Measurements from ENCODE around the gene CCDC85C. TPM values are rescaled to one million over a fixed set of nuclear protein-coding genes. Genes with fewer than 3 reads are reported as not detected.

CCDC85C gene
- total RNA-seq, 2 experiments from 2014 or later: 5.8 to 7.5 TPM

DNA sequence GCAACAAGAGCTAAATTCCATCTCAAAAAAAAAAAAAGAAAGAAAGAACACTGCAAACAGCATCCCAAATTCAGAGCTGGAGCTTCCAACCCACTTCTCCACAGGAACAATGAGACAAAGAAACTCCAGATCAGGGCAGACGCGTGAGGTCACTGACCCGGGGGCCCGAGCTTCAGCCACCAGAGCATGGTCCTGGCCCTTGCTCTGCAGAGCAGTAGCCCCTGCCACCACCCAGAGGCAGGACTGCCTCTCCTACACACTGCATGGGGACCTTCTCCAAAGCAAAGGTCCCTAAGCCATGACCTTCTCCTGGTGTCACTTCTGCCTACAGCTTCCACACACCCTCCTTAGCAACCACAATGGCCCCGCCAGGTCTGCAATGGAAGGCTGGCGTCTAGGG, 69.7 kb downstream of the CCDC85C start:
- H3K27ac Mint-ChIP-seq: no peak overlapping the region
- no peaks in the 10 kb centered on the region for H3K27me3 Mint-ChIP-seq
- ChIA-PET POLR2A (no interaction called here), CTCF (no interaction called here)
- H3K4me1 Mint-ChIP-seq (ENCODE audit: low read depth): no peaks in the 10 kb centered on the region
- Histone ChIP-seq H3K27ac (ENCODE audit: low read depth in 1 of 2, low read length in 2 of 2) (no peak overlapping the region), H3K27me3 (ENCODE audit: control insufficient read depth in 1 of 2, insufficient read depth in 2 of 2, low read length in 2 of 2) (no peaks in the 10 kb centered on the region), H3K9me3 (ENCODE audit: control insufficient read depth in 1 of 2, insufficient read depth in 1 of 2, low read length in 2 of 2) (no peaks in the 10 kb centered on the region), H3K4me1 (ENCODE audit: insufficient read depth, low read length) (no peaks in the 10 kb centered on the region), H3K4me3 (ENCODE audit: low read length) (no peak overlapping the region), H3K36me3 (ENCODE audit: insufficient read depth, low read length) (no peaks in the 10 kb centered on the region)
- intact Hi-C loops (cut with DNase I, micrococcal nuclease): no loop called here
- ATAC-seq (ENCODE audit: poor library complexity): no peak
- TF ChIP-seq, protein P1, sequence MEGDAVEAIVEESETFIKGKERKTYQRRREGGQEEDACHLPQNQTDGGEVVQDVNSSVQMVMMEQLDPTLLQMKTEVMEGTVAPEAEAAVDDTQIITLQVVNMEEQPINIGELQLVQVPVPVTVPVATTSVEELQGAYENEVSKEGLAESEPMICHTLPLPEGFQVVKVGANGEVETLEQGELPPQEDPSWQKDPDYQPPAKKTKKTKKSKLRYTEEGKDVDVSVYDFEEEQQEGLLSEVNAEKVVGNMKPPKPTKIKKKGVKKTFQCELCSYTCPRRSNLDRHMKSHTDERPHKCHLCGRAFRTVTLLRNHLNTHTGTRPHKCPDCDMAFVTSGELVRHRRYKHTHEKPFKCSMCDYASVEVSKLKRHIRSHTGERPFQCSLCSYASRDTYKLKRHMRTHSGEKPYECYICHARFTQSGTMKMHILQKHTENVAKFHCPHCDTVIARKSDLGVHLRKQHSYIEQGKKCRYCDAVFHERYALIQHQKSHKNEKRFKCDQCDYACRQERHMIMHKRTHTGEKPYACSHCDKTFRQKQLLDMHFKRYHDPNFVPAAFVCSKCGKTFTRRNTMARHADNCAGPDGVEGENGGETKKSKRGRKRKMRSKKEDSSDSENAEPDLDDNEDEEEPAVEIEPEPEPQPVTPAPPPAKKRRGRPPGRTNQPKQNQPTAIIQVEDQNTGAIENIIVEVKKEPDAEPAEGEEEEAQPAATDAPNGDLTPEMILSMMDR (IDR thresholded peaks at IDR 0.05): no peak
- H3K4me3 Mint-ChIP-seq: no peak overlapping the region
- H3K9me3 Mint-ChIP-seq: no peaks in the 10 kb centered on the region
- DNase-seq: no peak
- H3K36me3 Mint-ChIP-seq (ENCODE audit: low read depth): no peaks in the 10 kb centered on the region

DNA sequence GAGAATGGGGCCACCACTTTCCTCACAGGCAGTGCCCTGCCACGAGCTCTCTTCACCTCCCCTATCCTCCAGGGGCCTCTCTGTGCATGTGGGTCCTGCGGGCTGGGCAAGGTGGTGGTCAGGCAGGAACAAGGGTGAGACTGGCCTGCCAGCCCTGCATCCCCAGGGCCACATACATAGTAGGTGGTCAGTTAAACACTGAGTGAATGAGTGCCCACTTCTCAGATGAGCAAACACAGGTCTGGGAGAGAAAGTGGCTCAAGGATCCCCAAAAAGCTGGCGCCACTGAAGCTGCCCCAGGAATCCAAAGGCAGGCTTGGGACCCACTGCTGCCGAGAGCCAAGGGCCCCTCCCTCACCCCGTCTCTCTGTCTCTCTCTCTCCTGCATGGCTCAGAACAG, 71.7 kb downstream of the CCDC85C start:
- no peaks in the 10 kb centered on the region for H3K27me3 ChIP-seq (ENCODE audit: control insufficient read depth in 1 of 2, insufficient read depth in 2 of 2, low read length in 2 of 2)
- CTCF ChIA-PET: no interaction called here
- Mint-ChIP-seq H3K27ac (no peak overlapping the region), H3K4me3 (no peak overlapping the region), H3K36me3 (ENCODE audit: low read depth) (no peaks in the 10 kb centered on the region), H3K9me3 (no peaks in the 10 kb centered on the region), H3K4me1 (ENCODE audit: low read depth) (no peaks in the 10 kb centered on the region), H3K27me3 (no peaks in the 10 kb centered on the region)
- ATAC-seq (ENCODE audit: poor library complexity) (no peak), DNase-seq (no peak)
- H3K4me3 ChIP-seq (ENCODE audit: low read length): no peak overlapping the region
- H3K27ac ChIP-seq (ENCODE audit: low read depth in 1 of 2, low read length in 2 of 2): no peak overlapping the region
- TF ChIP-seq, protein P1 (IDR thresholded peaks at IDR 0.05): no peak
- H3K4me1 ChIP-seq (ENCODE audit: insufficient read depth, low read length): no peaks in the 10 kb centered on the region
- no peaks in the 10 kb centered on the region for H3K9me3 ChIP-seq (ENCODE audit: control insufficient read depth in 1 of 2, insufficient read depth in 1 of 2, low read length in 2 of 2)
- POLR2A ChIA-PET: no interaction called here
- no peaks in the 10 kb centered on the region for H3K36me3 ChIP-seq (ENCODE audit: insufficient read depth, low read length)
- intact Hi-C loops (cut with DNase I, micrococcal nuclease): no loop called here

DNA sequence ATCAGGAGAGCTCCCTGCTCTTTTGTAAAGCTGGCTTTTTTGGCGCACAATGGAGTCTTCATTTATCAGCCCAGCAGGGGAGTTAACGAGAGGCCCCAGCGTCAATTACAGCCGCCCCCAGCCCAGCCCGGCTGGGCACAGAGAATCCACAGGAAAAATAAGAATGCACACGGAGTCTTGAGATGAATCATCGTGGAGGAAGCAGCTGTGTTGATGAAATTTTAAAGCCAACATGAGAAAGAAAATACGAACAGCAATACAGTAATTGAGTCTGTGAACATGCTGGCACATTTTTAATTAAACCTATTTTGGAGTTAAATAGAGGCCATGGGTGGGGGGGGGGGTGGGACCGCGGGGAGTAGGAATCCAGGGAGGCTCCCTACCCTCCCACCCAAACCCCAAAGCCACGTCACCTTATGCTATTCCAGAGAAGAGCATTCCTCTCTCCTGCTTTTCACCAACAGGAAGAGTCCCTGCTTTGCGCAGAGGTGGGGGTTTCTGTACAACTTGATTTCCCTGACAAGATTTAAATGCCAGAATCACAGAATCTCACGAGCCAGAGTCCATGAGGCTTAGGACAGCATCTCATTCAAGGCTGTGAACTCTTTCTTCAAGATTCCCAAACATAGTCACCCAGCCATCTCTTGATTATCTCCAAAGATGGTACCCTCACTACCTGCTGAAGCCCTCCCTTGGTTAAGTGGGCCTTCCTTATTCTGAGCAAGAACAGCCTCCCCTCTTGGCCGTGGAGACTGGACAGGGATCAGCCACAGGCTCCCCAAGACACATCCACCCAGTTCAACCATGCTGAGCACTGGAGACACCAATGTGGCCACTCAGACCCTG, 72.5 kb downstream of the CCDC85C start:
- no peaks in the 10 kb centered on the region for H3K36me3 Mint-ChIP-seq (ENCODE audit: low read depth)
- no peaks in the 10 kb centered on the region for H3K9me3 Mint-ChIP-seq
- TF ChIP-seq, protein P1 (IDR thresholded peaks at IDR 0.05): no peak
- DNase-seq: no peak
- ATAC-seq (ENCODE audit: poor library complexity): no peak
- intact Hi-C loops (cut with DNase I, micrococcal nuclease): no loop called here
- CTCF ChIA-PET: no interaction called here
- Histone ChIP-seq H3K27me3 (ENCODE audit: control insufficient read depth in 1 of 2, insufficient read depth in 2 of 2, low read length in 2 of 2) (no peaks in the 10 kb centered on the region), H3K4me3 (ENCODE audit: low read length) (no peak overlapping the region), H3K36me3 (ENCODE audit: insufficient read depth, low read length) (no peaks in the 10 kb centered on the region), H3K4me1 (ENCODE audit: insufficient read depth, low read length) (peaks cover under 1% of the 10 kb centered on the region), H3K9me3 (ENCODE audit: control insufficient read depth in 1 of 2, insufficient read depth in 1 of 2, low read length in 2 of 2) (no peaks in the 10 kb centered on the region), H3K27ac (ENCODE audit: low read depth in 1 of 2, low read length in 2 of 2) (no peak overlapping the region)
- no peaks in the 10 kb centered on the region for H3K4me1 Mint-ChIP-seq (ENCODE audit: low read depth)
- POLR2A ChIA-PET: no interaction called here
- no peak overlapping the region for H3K27ac Mint-ChIP-seq
- H3K4me3 Mint-ChIP-seq: no peak overlapping the region
- H3K27me3 Mint-ChIP-seq: no peaks in the 10 kb centered on the region
